ENCODE data around the gene DSCAML1.

The DSCAML1 gene

DNA sequence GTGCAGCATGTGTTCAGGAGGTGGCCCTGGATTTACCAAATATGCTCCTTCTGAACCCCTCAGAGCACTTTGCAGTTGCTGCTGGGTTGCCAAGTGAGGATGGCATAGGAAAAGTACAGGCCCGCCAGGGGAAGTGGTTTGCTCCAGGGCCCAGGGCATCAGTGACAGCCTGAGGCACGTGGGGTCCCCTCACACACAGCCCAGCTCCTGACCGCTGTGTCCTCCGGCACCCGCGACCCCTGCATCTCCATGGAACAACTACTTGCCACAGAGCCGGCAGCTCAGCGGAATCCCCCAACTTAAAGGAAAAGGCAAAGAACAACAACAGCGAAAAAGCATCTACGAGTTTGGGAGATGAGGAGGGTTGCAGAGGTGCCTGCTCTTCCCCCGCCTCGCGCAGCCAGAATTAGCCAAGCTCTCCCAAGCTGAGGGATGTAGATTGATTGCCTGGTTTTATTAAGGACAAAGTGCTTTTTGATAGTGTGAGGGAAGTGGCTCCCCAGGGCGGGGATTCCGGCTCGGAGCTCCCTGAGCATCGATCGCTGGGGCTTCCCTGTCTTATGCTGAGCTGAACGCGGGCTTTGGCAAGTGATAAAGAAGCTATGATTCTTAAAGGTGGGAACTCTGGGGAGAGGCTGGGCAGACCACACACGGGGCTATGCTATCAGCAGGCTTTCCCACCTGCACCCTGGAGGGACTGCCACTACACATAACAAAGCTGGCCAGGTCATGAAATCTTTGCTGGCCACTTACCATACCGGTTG lies 294.8 kb downstream of the DSCAML1 start:
- H3K27ac ChIP-seq (ENCODE audit: low read depth in 2 of 2, low read length in 2 of 2), result no peak overlapping the region
- H3K9me3 ChIP-seq (ENCODE audit: control insufficient read depth in 2 of 2, low read length in 2 of 2), result no peaks in the 10 kb centered on the region
- H3K4me1 ChIP-seq (ENCODE audit: control insufficient read depth in 2 of 2, insufficient read depth in 2 of 2, low read length in 2 of 2), result no peaks in the 10 kb centered on the region
- H3K4me3 ChIP-seq (ENCODE audit: low read length in 2 of 2), result no peak overlapping the region
- no peaks in the 10 kb centered on the region for H3K27me3 ChIP-seq (ENCODE audit: control insufficient read depth in 2 of 2, insufficient read depth in 2 of 2, low read length in 2 of 2)
- no peak overlapping the region for H3K9ac ChIP-seq (ENCODE audit: low read depth in 1 of 2, low read length in 2 of 2)
- H3K36me3 ChIP-seq (ENCODE audit: control insufficient read depth in 2 of 2, insufficient read depth in 2 of 2, low read length in 2 of 2), result no peaks in the 10 kb centered on the region

DNA sequence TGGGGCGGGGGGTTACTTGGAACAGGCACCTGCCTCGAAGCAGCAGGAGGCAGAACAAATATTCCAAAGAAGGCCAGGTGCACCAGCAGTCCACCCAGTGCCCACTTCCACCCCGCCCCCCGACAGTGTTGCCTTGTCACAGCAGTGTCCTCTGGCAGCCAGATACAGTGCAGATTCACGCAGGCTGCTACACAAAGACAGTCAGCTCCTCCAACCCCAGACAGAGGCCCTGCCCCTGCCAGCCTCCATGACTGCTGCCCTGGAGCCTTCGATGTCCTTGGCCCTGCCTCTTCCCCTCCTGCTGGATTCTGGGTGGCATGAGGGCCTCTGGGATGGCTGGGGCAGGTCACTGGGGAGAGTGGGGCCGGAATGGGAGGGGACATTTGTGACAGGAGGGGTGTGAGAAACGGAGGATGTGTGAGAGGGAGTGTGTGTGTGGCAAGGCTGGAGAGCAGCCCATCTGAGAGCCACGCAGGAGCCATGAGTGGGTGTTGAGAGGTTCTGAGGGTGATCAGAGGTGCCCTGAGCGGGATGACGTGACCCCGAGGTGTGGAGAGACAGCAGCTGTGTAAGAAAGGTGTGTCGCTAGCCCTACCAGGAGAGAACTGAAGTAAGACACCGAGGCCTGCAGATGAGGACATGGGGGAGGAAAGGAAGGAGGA lies 295.6 kb downstream of the DSCAML1 start:
- Histone ChIP-seq H3K9me3 (ENCODE audit: control insufficient read depth in 2 of 2, low read length in 2 of 2) (no peaks in the 10 kb centered on the region), H3K27ac (ENCODE audit: low read depth in 2 of 2, low read length in 2 of 2) (no peak overlapping the region), H3K36me3 (ENCODE audit: control insufficient read depth in 2 of 2, insufficient read depth in 2 of 2, low read length in 2 of 2) (no peaks in the 10 kb centered on the region), H3K4me1 (ENCODE audit: control insufficient read depth in 2 of 2, insufficient read depth in 2 of 2, low read length in 2 of 2) (no peaks in the 10 kb centered on the region), H3K4me3 (ENCODE audit: low read length in 2 of 2) (no peak overlapping the region), H3K9ac (ENCODE audit: low read depth in 1 of 2, low read length in 2 of 2) (no peak overlapping the region), H3K27me3 (ENCODE audit: control insufficient read depth in 2 of 2, insufficient read depth in 2 of 2, low read length in 2 of 2) (no peaks in the 10 kb centered on the region)

DNA sequence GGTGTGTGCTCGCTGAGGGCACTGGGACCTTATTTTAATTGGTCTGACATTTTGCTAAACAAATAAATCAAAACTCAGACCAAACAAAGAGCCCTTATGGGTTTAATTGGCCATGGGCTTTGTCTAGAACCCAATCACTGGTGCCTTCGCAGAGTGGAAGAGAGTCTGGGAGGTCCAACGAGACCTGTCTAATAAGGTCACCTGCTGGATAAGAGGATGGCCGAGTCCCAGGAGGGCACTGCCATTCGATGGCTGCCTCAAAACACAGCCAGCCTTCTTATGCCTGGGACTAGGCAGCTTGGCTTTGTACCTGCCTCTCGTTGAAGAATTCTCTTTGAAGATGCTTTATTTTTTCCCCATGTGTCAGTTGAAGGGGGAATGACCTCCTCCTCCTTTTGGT lies 298.2 kb downstream of the DSCAML1 start:
- no peak overlapping the region for H3K9ac ChIP-seq (ENCODE audit: low read depth in 1 of 2, low read length in 2 of 2)
- H3K4me1 ChIP-seq (ENCODE audit: control insufficient read depth in 2 of 2, insufficient read depth in 2 of 2, low read length in 2 of 2), result no peaks in the 10 kb centered on the region
- H3K36me3 ChIP-seq (ENCODE audit: control insufficient read depth in 2 of 2, insufficient read depth in 2 of 2, low read length in 2 of 2), result no peaks in the 10 kb centered on the region

DNA sequence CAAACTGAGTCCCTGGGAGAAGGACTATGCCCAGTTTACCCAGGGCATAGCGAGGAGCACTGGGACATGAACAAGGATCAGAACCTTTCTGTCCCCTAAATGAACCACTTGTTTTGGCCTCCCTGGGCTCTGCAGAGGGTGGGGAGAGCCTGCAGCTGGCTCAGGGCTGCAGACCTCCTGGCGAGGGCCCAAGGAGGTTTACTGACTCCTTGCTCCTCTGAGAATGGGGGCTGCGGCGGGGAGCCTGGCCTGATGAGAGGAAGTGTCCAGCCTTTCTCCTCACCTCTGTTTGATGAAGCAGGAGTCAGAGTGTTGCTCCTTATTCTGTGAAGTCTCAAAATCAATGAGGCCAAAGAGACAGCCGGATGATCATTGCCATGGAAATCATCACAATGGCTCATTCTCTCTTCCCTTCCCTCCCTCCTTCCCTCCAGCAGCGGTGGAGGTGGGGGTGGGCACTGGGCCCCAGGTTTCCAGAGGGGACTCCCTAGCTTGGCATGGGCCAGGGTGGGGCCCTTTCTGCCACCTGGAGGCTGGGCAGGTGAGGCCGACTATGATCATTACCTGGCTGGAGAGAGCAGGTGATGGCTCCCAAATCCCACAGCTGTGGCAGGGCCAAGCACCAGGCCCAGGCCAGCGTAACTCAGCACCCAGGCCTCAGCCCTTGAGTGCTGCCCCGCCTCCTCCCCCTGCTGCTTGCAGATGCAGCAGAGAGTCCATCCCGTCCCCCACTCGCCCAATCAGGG lies 299.6 kb downstream of the DSCAML1 start:
- no peak overlapping the region for H3K9ac ChIP-seq (ENCODE audit: low read depth in 1 of 2, low read length in 2 of 2)

More for the DNA sequence above, 298.2 kb downstream of the DSCAML1 start:
- no peak overlapping the region for H3K4me3 ChIP-seq (ENCODE audit: low read length in 2 of 2)
- no peaks in the 10 kb centered on the region for H3K9me3 ChIP-seq (ENCODE audit: control insufficient read depth in 2 of 2, low read length in 2 of 2)
- H3K27me3 ChIP-seq (ENCODE audit: control insufficient read depth in 2 of 2, insufficient read depth in 2 of 2, low read length in 2 of 2), result no peaks in the 10 kb centered on the region
- no peak overlapping the region for H3K27ac ChIP-seq (ENCODE audit: low read depth in 2 of 2, low read length in 2 of 2)

DNA sequence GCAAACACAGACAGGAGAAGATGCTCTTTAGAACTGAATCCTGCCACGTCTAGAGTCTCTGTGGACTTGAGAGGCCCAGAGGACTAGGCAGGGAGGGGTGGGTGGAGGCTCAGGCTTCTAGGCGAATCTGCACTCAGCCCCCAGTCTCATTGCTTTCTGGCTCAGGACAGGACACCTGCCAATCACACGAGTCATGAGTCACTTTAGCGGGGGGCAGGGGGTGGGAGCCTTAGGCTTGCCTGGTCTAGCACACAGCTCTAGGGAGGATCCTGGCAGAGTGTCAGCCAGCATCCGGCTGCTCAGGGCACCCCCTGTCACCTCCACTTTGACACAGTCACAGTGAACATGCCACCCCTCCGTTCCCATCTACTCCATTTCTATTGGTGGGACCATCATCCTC lies 301.7 kb downstream of the DSCAML1 start:
- Histone ChIP-seq H3K4me1 (ENCODE audit: control insufficient read depth in 2 of 2, insufficient read depth in 2 of 2, low read length in 2 of 2) (no peaks in the 10 kb centered on the region), H3K27me3 (ENCODE audit: control insufficient read depth in 2 of 2, insufficient read depth in 2 of 2, low read length in 2 of 2) (no peaks in the 10 kb centered on the region), H3K36me3 (ENCODE audit: control insufficient read depth in 2 of 2, insufficient read depth in 2 of 2, low read length in 2 of 2) (no peaks in the 10 kb centered on the region), H3K9me3 (ENCODE audit: control insufficient read depth in 2 of 2, low read length in 2 of 2) (no peaks in the 10 kb centered on the region), H3K27ac (ENCODE audit: low read depth in 2 of 2, low read length in 2 of 2) (no peak overlapping the region), H3K4me3 (ENCODE audit: low read length in 2 of 2) (no peak overlapping the region), H3K9ac (ENCODE audit: low read depth in 1 of 2, low read length in 2 of 2) (no peak overlapping the region)

More for the DNA sequence above, 299.6 kb downstream of the DSCAML1 start:
- Histone ChIP-seq H3K36me3 (ENCODE audit: control insufficient read depth in 2 of 2, insufficient read depth in 2 of 2, low read length in 2 of 2) (no peaks in the 10 kb centered on the region), H3K27ac (ENCODE audit: low read depth in 2 of 2, low read length in 2 of 2) (no peak overlapping the region), H3K27me3 (ENCODE audit: control insufficient read depth in 2 of 2, insufficient read depth in 2 of 2, low read length in 2 of 2) (no peaks in the 10 kb centered on the region), H3K9me3 (ENCODE audit: control insufficient read depth in 2 of 2, low read length in 2 of 2) (no peaks in the 10 kb centered on the region), H3K4me3 (ENCODE audit: low read length in 2 of 2) (no peak overlapping the region), H3K4me1 (ENCODE audit: control insufficient read depth in 2 of 2, insufficient read depth in 2 of 2, low read length in 2 of 2) (no peaks in the 10 kb centered on the region)

DNA sequence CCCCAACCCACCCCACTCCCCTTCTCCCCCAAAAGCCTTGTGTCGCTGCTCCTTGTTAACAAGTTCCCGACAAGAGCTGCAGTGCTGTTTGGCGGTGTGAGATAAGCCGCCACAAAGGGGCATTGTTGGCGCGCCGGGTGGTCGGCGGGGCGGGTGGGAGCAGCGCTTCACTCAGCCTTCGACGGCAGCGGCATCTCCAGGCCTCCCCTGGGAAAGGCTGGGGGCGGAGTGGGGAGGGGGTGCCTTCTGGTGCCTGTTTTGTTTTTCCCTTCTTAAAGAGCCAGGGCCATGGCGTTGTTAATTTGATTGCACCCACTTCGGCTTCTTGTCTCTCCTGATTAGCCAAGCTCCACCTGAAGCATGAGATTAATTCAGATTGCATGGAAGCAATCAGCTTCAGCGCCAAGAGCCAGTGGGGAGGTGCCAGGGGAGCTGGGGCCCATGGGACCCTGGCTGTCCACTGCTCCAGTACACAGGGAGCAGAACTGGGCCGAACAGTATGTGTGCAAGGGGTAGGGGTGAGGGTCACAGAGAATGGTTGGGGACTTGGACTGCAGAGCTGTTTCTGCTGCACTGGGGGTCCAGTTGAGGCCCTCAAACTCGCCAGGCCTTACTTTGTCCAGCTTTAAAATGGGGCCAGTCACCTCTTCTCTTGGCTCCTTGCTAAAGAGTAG lies 304.3 kb downstream of the DSCAML1 start:
- Histone ChIP-seq H3K9me3 (ENCODE audit: control insufficient read depth in 2 of 2, low read length in 2 of 2) (peaks cover 0 to 2% of the 10 kb centered on the region in 2 donors), H3K27me3 (ENCODE audit: control insufficient read depth in 2 of 2, insufficient read depth in 2 of 2, low read length in 2 of 2) (no peaks in the 10 kb centered on the region), H3K9ac (ENCODE audit: low read depth in 1 of 2, low read length in 2 of 2) (no peak overlapping the region), H3K4me3 (ENCODE audit: low read length in 2 of 2) (no peak overlapping the region), H3K27ac (ENCODE audit: low read depth in 2 of 2, low read length in 2 of 2) (no peak overlapping the region), H3K4me1 (ENCODE audit: control insufficient read depth in 2 of 2, insufficient read depth in 2 of 2, low read length in 2 of 2) (no peaks in the 10 kb centered on the region), H3K36me3 (ENCODE audit: control insufficient read depth in 2 of 2, insufficient read depth in 2 of 2, low read length in 2 of 2) (no peaks in the 10 kb centered on the region)

DNA sequence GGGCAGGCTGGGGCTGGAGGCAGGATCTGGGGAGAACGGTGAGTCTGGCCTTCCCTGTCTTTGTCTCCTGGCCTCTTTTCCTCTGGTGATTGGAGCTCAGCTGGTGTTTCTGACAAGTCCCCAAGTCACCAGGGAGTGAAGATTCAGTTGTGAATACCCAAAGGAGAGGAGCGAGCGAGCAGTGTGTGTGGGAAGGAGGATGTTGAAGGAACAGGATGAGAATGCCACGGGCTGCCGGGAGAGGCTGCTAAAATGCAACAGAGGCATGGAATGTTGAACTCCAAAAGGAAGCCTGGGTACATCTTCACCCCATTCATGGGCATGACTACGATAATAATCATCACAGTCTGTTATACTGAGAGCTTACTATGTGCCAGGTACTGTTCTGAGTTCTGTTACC lies 306.1 kb downstream of the DSCAML1 start:
- no peaks in the 10 kb centered on the region for H3K4me1 ChIP-seq (ENCODE audit: control insufficient read depth in 2 of 2, insufficient read depth in 2 of 2, low read length in 2 of 2)
- no peak overlapping the region for H3K4me3 ChIP-seq (ENCODE audit: low read length in 2 of 2)
- H3K27me3 ChIP-seq (ENCODE audit: control insufficient read depth in 2 of 2, insufficient read depth in 2 of 2, low read length in 2 of 2), result no peaks in the 10 kb centered on the region
- peaks cover 0 to 2% of the 10 kb centered on the region in 2 donors for H3K9me3 ChIP-seq (ENCODE audit: control insufficient read depth in 2 of 2, low read length in 2 of 2)
- H3K9ac ChIP-seq (ENCODE audit: low read depth in 1 of 2, low read length in 2 of 2), result no peak overlapping the region
- H3K36me3 ChIP-seq (ENCODE audit: control insufficient read depth in 2 of 2, insufficient read depth in 2 of 2, low read length in 2 of 2), result no peaks in the 10 kb centered on the region
- H3K27ac ChIP-seq (ENCODE audit: low read depth in 2 of 2, low read length in 2 of 2), result no peak overlapping the region

DNA sequence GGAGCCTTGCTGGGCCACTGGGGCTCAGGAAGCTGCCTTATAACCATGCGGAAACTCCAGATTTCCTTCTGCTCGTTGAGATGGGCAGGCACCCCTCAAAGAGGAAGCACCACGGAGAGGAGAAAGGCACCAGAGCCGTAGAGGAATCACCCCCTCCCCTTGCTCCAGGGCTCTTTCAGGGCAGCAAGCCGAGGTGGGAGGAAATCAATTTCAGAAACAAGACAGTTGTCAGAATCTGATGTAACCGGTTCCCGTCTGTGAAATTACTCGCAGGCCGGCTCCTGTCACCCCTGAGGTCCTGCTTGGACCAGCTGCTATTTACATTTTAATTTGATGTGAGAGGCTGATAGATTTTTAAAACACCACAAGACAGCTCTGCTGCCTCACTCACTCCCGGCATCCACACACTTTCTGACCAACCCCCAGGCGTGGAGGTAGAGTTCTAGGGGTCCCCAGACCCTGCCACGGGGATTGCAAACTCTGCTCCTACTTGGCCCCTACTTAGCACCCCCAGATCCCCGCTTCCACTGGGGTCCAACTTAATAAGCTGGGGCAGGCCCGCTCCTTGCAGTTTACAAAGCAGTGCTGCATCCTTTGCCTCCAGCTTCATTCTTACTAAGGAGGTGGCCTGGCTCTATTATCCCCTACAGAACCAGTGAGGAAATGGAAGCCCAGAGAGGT lies 306.9 kb downstream of the DSCAML1 start:
- Histone ChIP-seq H3K27ac (ENCODE audit: low read depth in 2 of 2, low read length in 2 of 2) (no peak overlapping the region), H3K36me3 (ENCODE audit: control insufficient read depth in 2 of 2, insufficient read depth in 2 of 2, low read length in 2 of 2) (no peaks in the 10 kb centered on the region), H3K4me3 (ENCODE audit: low read length in 2 of 2) (no peak overlapping the region), H3K27me3 (ENCODE audit: control insufficient read depth in 2 of 2, insufficient read depth in 2 of 2, low read length in 2 of 2) (no peaks in the 10 kb centered on the region), H3K4me1 (ENCODE audit: control insufficient read depth in 2 of 2, insufficient read depth in 2 of 2, low read length in 2 of 2) (no peaks in the 10 kb centered on the region), H3K9ac (ENCODE audit: low read depth in 1 of 2, low read length in 2 of 2) (no peak overlapping the region), H3K9me3 (ENCODE audit: control insufficient read depth in 2 of 2, low read length in 2 of 2) (peaks cover 0 to 2% of the 10 kb centered on the region in 2 donors)

DNA sequence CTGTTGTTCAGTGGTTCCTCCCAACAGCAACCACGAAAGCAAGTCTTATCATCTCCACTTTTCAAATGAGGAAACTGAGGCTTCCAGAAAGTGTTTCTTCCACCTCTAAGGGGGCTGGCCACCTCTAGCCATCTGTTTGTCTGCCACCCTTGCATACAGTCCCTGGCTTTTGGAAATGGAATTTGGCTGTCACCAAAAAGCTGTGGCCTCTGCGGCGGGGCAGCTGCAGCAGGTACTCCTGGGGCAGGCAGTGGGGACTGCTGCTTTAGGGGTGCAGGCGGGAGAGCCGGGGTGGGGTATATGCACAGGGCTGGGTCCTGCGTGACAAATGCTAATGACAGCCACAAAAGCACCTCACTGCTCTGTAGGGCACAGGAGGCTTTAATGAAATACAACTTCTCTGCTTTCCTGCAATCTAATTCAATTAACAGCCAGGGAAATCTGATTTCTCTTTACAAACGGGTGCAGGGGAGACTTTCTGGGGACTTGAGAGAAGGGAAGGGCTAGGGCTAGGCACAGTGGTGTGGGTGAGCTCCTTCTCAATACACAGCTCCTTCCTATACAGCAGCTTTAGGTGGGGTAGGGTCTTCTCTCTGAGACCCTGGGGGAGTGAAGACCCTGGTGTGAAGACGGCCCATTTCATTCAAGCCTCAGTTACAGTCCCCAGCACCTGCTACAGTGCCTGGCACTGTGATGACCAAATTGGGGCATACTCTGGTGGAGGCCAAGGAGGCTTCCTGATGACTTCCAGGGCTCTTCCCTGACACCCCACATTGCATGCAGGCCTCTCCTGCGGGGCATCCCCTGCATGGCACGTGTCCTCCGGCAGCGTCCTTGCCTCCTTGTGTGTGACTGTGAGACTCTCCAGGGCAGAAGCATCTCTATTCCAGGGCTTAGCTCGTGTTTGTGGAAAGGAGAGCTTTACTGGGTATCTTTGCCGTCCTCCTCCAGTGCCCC lies 307.7 kb downstream of the DSCAML1 start:
- Histone ChIP-seq H3K27ac (ENCODE audit: low read depth in 2 of 2, low read length in 2 of 2) (no peak overlapping the region), H3K9me3 (ENCODE audit: control insufficient read depth in 2 of 2, low read length in 2 of 2) (peaks cover 0 to 2% of the 10 kb centered on the region in 2 donors), H3K27me3 (ENCODE audit: control insufficient read depth in 2 of 2, insufficient read depth in 2 of 2, low read length in 2 of 2) (no peaks in the 10 kb centered on the region), H3K9ac (ENCODE audit: low read depth in 1 of 2, low read length in 2 of 2) (no peak overlapping the region), H3K36me3 (ENCODE audit: control insufficient read depth in 2 of 2, insufficient read depth in 2 of 2, low read length in 2 of 2) (no peaks in the 10 kb centered on the region), H3K4me3 (ENCODE audit: low read length in 2 of 2) (no peak overlapping the region), H3K4me1 (ENCODE audit: control insufficient read depth in 2 of 2, insufficient read depth in 2 of 2, low read length in 2 of 2) (no peaks in the 10 kb centered on the region)
